Erythroblast (primary cell): Measurements from ENCODE around the gene CPD.

Experiments
- GATA1 ChIP-seq: IDR thresholded peaks from 2 replicates; pipeline ENCODE4 v1.6.1; 2011; ENCODE audit warnings: low read depth, mild to moderate bottlenecking, control low read depth, low read length, moderate library complexity
- POLR2A ChIP-seq: IDR thresholded peaks from 2 replicates; pipeline ENCODE4 v1.6.1; 2011; ENCODE audit warnings: mild to moderate bottlenecking, low read length

- TF ChIP-seq POLR2A (no peak), GATA1 (no peak)
Observed at GRCh38 chr17:30424471-30424870, 45.7 kb downstream of the CPD start.
